ENCODE results near the gene RAB3A. TPM values are rescaled to one million over a fixed set of nuclear protein-coding genes. Genes with fewer than 3 reads are reported as not detected.

Gene RAB3A
- total and polyA plus RNA-seq, 7 experiments from 2014 or later: 1.9 to 16.7 (median 7.5) TPM

- POLR2A ChIA-PET: interaction anchor here (1.2 to 4.5 kb wide), 5 partner anchors 10 to 216 kb away, joined by 3 to 50 read pairs (median 13); partner anchors contain the start of genes JUND, MPV17L2 and SSBP4
Observed at GRCh38 chr19:18202778-18203407, 949 bp downstream of the RAB3A start.

GRCh38 chr19:18202397-18202777, 1.5 kb downstream of the RAB3A start:
- DNase-seq (no peak), ATAC-seq (no peak)
- Mint-ChIP-seq H3K36me3 (peaks cover 0 to 16% (median 8%) of the 10 kb centered on the region in 5 donors), H3K27me3 (peaks cover 0 to 3% (median 0%) of the 10 kb centered on the region in 5 donors), H3K4me3 (peak overlapping the region; percentile 79 to 98 (median 96)), H3K27ac (peak overlapping the region in 6 of 9 donors; percentile 59 to 98 (median 80)), H3K4me1 (peaks cover 11 to 26% (median 22%) of the 10 kb centered on the region in 7 donors), H3K9me3 (peaks cover 0 to 3% (median 0%) of the 10 kb centered on the region in 11 donors)
- CTCF ChIA-PET: interaction anchor here (1.0 to 8.2 kb wide), 2 partner anchors 50 to 60 kb away, joined by 3 to 95 read pairs; a partner anchor contains a TSS
- H3K4me3 ChIP-seq (ENCODE audit: low read length): no peak overlapping the region
- H3K9me3 ChIP-seq (ENCODE audit: control insufficient read depth in 2 of 3, low read length in 3 of 3): no peaks in the 10 kb centered on the region
- peaks cover 15 to 16% of the 10 kb centered on the region in 2 donors for H3K4me1 ChIP-seq (ENCODE audit: control insufficient read depth in 2 of 2, insufficient read depth in 2 of 2, low read length in 2 of 2)
- POLR2A ChIA-PET: interaction anchor here (4.5 kb wide), 1 partner anchor 10 kb away, joined by 50 read pairs; the partner anchor contains the start of gene MPV17L2
- no peaks in the 10 kb centered on the region for H3K27me3 ChIP-seq (ENCODE audit: control insufficient read depth in 2 of 2, insufficient read depth in 2 of 2, low read length in 2 of 2)
- H3K36me3 ChIP-seq (ENCODE audit: control insufficient read depth in 2 of 3, insufficient read depth in 3 of 3, low read length in 3 of 3): peaks cover 0 to 27% (median 6%) of the 10 kb centered on the region in 3 experiments
- H3K27ac ChIP-seq (ENCODE audit: low read depth, low read length): no peak overlapping the region
- intact Hi-C loops (cut with micrococcal nuclease): no loop called here

More at GRCh38 chr19:18202778-18203407, 949 bp downstream of the RAB3A start:
- no peaks in the 10 kb centered on the region for H3K9me3 ChIP-seq (ENCODE audit: control insufficient read depth in 2 of 3, low read length in 3 of 3)
- H3K36me3 ChIP-seq (ENCODE audit: control insufficient read depth in 2 of 3, insufficient read depth in 3 of 3, low read length in 3 of 3): peaks cover 0 to 22% (median 6%) of the 10 kb centered on the region in 3 experiments
- ATAC-seq (no peak), DNase-seq (peak in 2 of 9 donors; percentile 38 to 49)
- peak overlapping the region; percentile 83 to 98 (median 96) for H3K4me3 Mint-ChIP-seq
- H3K4me1 Mint-ChIP-seq: peaks cover 11 to 26% (median 22%) of the 10 kb centered on the region in 7 donors
- H3K4me3 ChIP-seq (ENCODE audit: low read length): peak overlapping the region; percentile 90
- peaks cover 0 to 3% (median 0%) of the 10 kb centered on the region in 11 donors for H3K9me3 Mint-ChIP-seq
- peak overlapping the region in 8 of 9 donors; percentile 86 to 99 (median 93) for H3K27ac Mint-ChIP-seq
- H3K27ac ChIP-seq (ENCODE audit: low read depth, low read length): peak overlapping the region; percentile 78
- H3K27me3 Mint-ChIP-seq: peaks cover 0 to 3% (median 0%) of the 10 kb centered on the region in 5 donors
- peaks cover 0 to 16% (median 8%) of the 10 kb centered on the region in 5 donors for H3K36me3 Mint-ChIP-seq
- peaks cover 15 to 16% of the 10 kb centered on the region in 2 donors for H3K4me1 ChIP-seq (ENCODE audit: control insufficient read depth in 2 of 2, insufficient read depth in 2 of 2, low read length in 2 of 2)
- CTCF ChIA-PET: interaction anchor here (1.2 to 8.2 kb wide), 2 partner anchors 49 to 58 kb away, joined by 3 to 95 read pairs; a partner anchor contains a TSS
- no peaks in the 10 kb centered on the region for H3K27me3 ChIP-seq (ENCODE audit: control insufficient read depth in 2 of 2, insufficient read depth in 2 of 2, low read length in 2 of 2)
- intact Hi-C loops (cut with micrococcal nuclease): no loop called here

- H3K27ac ChIP-seq (ENCODE audit: low read depth, low read length): no peak overlapping the region
- no peaks in the 10 kb centered on the region for H3K9me3 ChIP-seq (ENCODE audit: control insufficient read depth in 2 of 3, low read length in 3 of 3)
- ChIA-PET POLR2A (no interaction called here), CTCF (interaction anchor here (0.9 to 2.0 kb wide), 3 partner anchors 10 to 54 kb away, joined by 3 to 6 read pairs (median 5); no protein-coding TSS in a partner anchor)
- no peak overlapping the region for H3K4me3 ChIP-seq (ENCODE audit: low read length)
- H3K4me1 ChIP-seq (ENCODE audit: control insufficient read depth in 2 of 2, insufficient read depth in 2 of 2, low read length in 2 of 2): peaks cover 14 to 17% of the 10 kb centered on the region in 2 donors
- Mint-ChIP-seq H3K27me3 (no peaks in the 10 kb centered on the region), H3K4me3 (peak overlapping the region in 1 of 10 donors; percentile 10), H3K27ac (peak overlapping the region in 5 of 9 donors; percentile 40 to 76 (median 70)), H3K36me3 (peaks cover 0 to 20% (median 8%) of the 10 kb centered on the region in 5 donors), H3K4me1 (peaks cover 23 to 35% (median 31%) of the 10 kb centered on the region in 7 donors), H3K9me3 (peaks cover 0 to 3% (median 0%) of the 10 kb centered on the region in 11 donors)
- no peaks in the 10 kb centered on the region for H3K27me3 ChIP-seq (ENCODE audit: control insufficient read depth in 2 of 2, insufficient read depth in 2 of 2, low read length in 2 of 2)
- no peak for DNase-seq
- H3K36me3 ChIP-seq (ENCODE audit: control insufficient read depth in 2 of 3, insufficient read depth in 3 of 3, low read length in 3 of 3): peaks cover 0 to 40% (median 11%) of the 10 kb centered on the region in 3 experiments
- intact Hi-C loops (cut with micrococcal nuclease): no loop called here
- ATAC-seq: no peak
Observed at GRCh38 chr19:18198374-18198773, 5.5 kb downstream of the RAB3A start.

GRCh38 chr19:18197941-18198340, 5.9 kb downstream of the RAB3A start:
- CTCF ChIA-PET: interaction anchor here (0.9 to 2.0 kb wide), 3 partner anchors 10 to 54 kb away, joined by 3 to 6 read pairs (median 5); no protein-coding TSS in a partner anchor

GRCh38 chr19:18197306-18197705, 6.5 kb downstream of the RAB3A start:
- ATAC-seq (no peak), DNase-seq (no peak)
- Histone ChIP-seq H3K4me3 (ENCODE audit: low read length) (no peak overlapping the region), H3K27me3 (ENCODE audit: control insufficient read depth in 2 of 2, insufficient read depth in 2 of 2, low read length in 2 of 2) (no peaks in the 10 kb centered on the region), H3K9me3 (ENCODE audit: control insufficient read depth in 2 of 3, low read length in 3 of 3) (no peaks in the 10 kb centered on the region), H3K4me1 (ENCODE audit: control insufficient read depth in 2 of 2, insufficient read depth in 2 of 2, low read length in 2 of 2) (peaks cover 9 to 12% of the 10 kb centered on the region in 2 donors), H3K36me3 (ENCODE audit: control insufficient read depth in 2 of 3, insufficient read depth in 3 of 3, low read length in 3 of 3) (peaks cover 0 to 40% (median 11%) of the 10 kb centered on the region in 3 experiments), H3K27ac (ENCODE audit: low read depth, low read length) (no peak overlapping the region)
- Mint-ChIP-seq H3K9me3 (peaks cover 0 to 4% (median 0%) of the 10 kb centered on the region in 11 donors), H3K4me1 (peaks cover 20 to 33% (median 28%) of the 10 kb centered on the region in 7 donors), H3K36me3 (peaks cover 0 to 20% (median 8%) of the 10 kb centered on the region in 5 donors), H3K27ac (no peak overlapping the region), H3K27me3 (peaks cover 0 to 4% (median 0%) of the 10 kb centered on the region in 5 donors), H3K4me3 (no peak overlapping the region)
- intact Hi-C loops (cut with micrococcal nuclease): no loop called here
- POLR2A ChIA-PET: no interaction called here
- CTCF ChIA-PET: interaction anchor here (0.5 kb wide), 1 partner anchor 202 kb away, joined by 3 read pairs; no protein-coding TSS in a partner anchor

More at GRCh38 chr19:18197941-18198340, 5.9 kb downstream of the RAB3A start:
- H3K4me1 Mint-ChIP-seq: peaks cover 23 to 33% (median 29%) of the 10 kb centered on the region in 7 donors
- no peak for DNase-seq
- H3K27ac Mint-ChIP-seq: peak overlapping the region in 5 of 9 donors; percentile 40 to 74 (median 69)
- peaks cover 0 to 3% (median 0%) of the 10 kb centered on the region in 11 donors for H3K9me3 Mint-ChIP-seq
- Histone ChIP-seq H3K4me3 (ENCODE audit: low read length) (no peak overlapping the region), H3K9me3 (ENCODE audit: control insufficient read depth in 2 of 3, low read length in 3 of 3) (no peaks in the 10 kb centered on the region), H3K36me3 (ENCODE audit: control insufficient read depth in 2 of 3, insufficient read depth in 3 of 3, low read length in 3 of 3) (peaks cover 0 to 40% (median 11%) of the 10 kb centered on the region in 3 experiments), H3K4me1 (ENCODE audit: control insufficient read depth in 2 of 2, insufficient read depth in 2 of 2, low read length in 2 of 2) (peaks cover 14% of the 10 kb centered on the region in 2 donors), H3K27me3 (ENCODE audit: control insufficient read depth in 2 of 2, insufficient read depth in 2 of 2, low read length in 2 of 2) (no peaks in the 10 kb centered on the region), H3K27ac (ENCODE audit: low read depth, low read length) (no peak overlapping the region)
- H3K36me3 Mint-ChIP-seq: peaks cover 0 to 20% (median 8%) of the 10 kb centered on the region in 5 donors
- intact Hi-C loops (cut with micrococcal nuclease): no loop called here
- POLR2A ChIA-PET: no interaction called here
- peak overlapping the region in 1 of 10 donors; percentile 10 for H3K4me3 Mint-ChIP-seq
- no peak for ATAC-seq
- H3K27me3 Mint-ChIP-seq: peaks cover 0 to under 1% (median 0%) of the 10 kb centered on the region in 5 donors

- ChIA-PET CTCF (no interaction called here), POLR2A (no interaction called here)
- peak overlapping the region in 3 of 10 donors; percentile 41 to 68 (median 45) for H3K4me3 Mint-ChIP-seq
- Histone ChIP-seq H3K27me3 (ENCODE audit: control insufficient read depth in 2 of 2, insufficient read depth in 2 of 2, low read length in 2 of 2) (no peaks in the 10 kb centered on the region), H3K4me1 (ENCODE audit: control insufficient read depth in 2 of 2, insufficient read depth in 2 of 2, low read length in 2 of 2) (peaks cover 9 to 12% of the 10 kb centered on the region in 2 donors), H3K4me3 (ENCODE audit: low read length) (no peak overlapping the region), H3K36me3 (ENCODE audit: control insufficient read depth in 2 of 3, insufficient read depth in 3 of 3, low read length in 3 of 3) (peaks cover 0 to 40% (median 11%) of the 10 kb centered on the region in 3 experiments), H3K9me3 (ENCODE audit: control insufficient read depth in 2 of 3, low read length in 3 of 3) (no peaks in the 10 kb centered on the region), H3K27ac (ENCODE audit: low read depth, low read length) (no peak overlapping the region)
- DNase-seq (no peak), ATAC-seq (no peak)
- H3K36me3 Mint-ChIP-seq: peaks cover 0 to 20% (median 8%) of the 10 kb centered on the region in 5 donors
- peaks cover 0 to 4% (median 0%) of the 10 kb centered on the region in 11 donors for H3K9me3 Mint-ChIP-seq
- peaks cover 12 to 30% (median 27%) of the 10 kb centered on the region in 7 donors for H3K4me1 Mint-ChIP-seq
- H3K27ac Mint-ChIP-seq: peak overlapping the region in 3 of 9 donors; percentile 24 to 62 (median 43)
- peaks cover 0 to 4% (median 0%) of the 10 kb centered on the region in 5 donors for H3K27me3 Mint-ChIP-seq
- intact Hi-C loops (cut with micrococcal nuclease): no loop called here
Observed at GRCh38 chr19:18196511-18196845, 7.4 kb downstream of the RAB3A start.

All from naive thymus-derived CD4-positive, alpha-beta T cell (primary cell).